Calu3 (cell line): ENCODE measurements around the gene SULT1A3. TPM values are rescaled to one million over a fixed set of nuclear protein-coding genes. Genes with fewer than 3 reads are reported as not detected.
"Not testable (repeated sequence)": the region's sequence is repeated elsewhere in the genome, so short reads cannot be mapped to it uniquely, and the experiment has no call there.

Source experiments
- BruUV-seq: library from RNA; stranded (reverse); fragments of 400-500 nt; replicated peaks from 2 replicates; lab custom pipeline; 2021; lab: Mats Ljungman, UMichigan
- CTCF ChIA-PET: fragments of 300-600 bp; sonication (Branson Sonifier 250); formaldehyde crosslinking; loops from one replicate; lab custom pipeline; 2022; ENCODE audit warnings: antibody characterized with exemption; lab: Charles Lee
- DNase-seq: peaks from one replicate; pipeline ENCODE4 v3.0.0; 2022
- H3K27ac Mint-ChIP-seq: one replicate; pipeline ENCODE4 v1.8.0; 2022; ENCODE audit warnings: mixed read lengths; ENCODE audit not compliant: unreplicated experiment
- H3K27me3 Mint-ChIP-seq: one replicate; pipeline ENCODE4 v1.8.0; 2022; ENCODE audit warnings: mixed read lengths; ENCODE audit not compliant: unreplicated experiment
- H3K36me3 Mint-ChIP-seq: one replicate; pipeline ENCODE4 v1.8.0; 2022; ENCODE audit warnings: mild to moderate bottlenecking, moderate library complexity, mixed read lengths; ENCODE audit not compliant: insufficient read depth, unreplicated experiment
- H3K4me1 Mint-ChIP-seq: one replicate; pipeline ENCODE4 v1.8.0; 2022; ENCODE audit warnings: mild to moderate bottlenecking, low read depth, mixed read lengths; ENCODE audit not compliant: unreplicated experiment
- H3K4me3 Mint-ChIP-seq: one replicate; pipeline ENCODE4 v1.8.0; 2022; ENCODE audit warnings: mild to moderate bottlenecking, low read depth, moderate library complexity, mixed read lengths; ENCODE audit not compliant: unreplicated experiment
- H3K9me3 Mint-ChIP-seq: one replicate; pipeline ENCODE4 v1.8.0; 2022; ENCODE audit warnings: low read depth, mixed read lengths; ENCODE audit not compliant: unreplicated experiment
- CTCF ChIP-seq: fragments of 200-600 bp; IDR thresholded peaks from one replicate; pipeline ENCODE4 v1.8.0; 2022; ENCODE audit warnings: antibody characterized with exemption; ENCODE audit not compliant: unreplicated experiment
- intact Hi-C: fragments of 100-400 bp; cut with micrococcal nuclease; formaldehyde crosslinking; loops from one replicate; pipeline ENCODE4 v1.10.0; 2022; ENCODE audit not compliant: unreplicated experiment
- total RNA-seq: library from RNA; stranded (reverse); gene quantifications from 2 replicates; pipeline ENCODE4 v1.2.3, GENCODE V29; 2022

Gene SULT1A3
- total RNA-seq, 1 experiment from 2014 or later, result 39.5 TPM

- no peaks in the 10 kb centered on the region for H3K9me3 Mint-ChIP-seq
- CTCF ChIA-PET, result no interaction called here
- peaks cover 35% of the 10 kb centered on the region for H3K36me3 Mint-ChIP-seq
- TF ChIP-seq CTCF, result no peak
- intact Hi-C loops, result no loop called here
- no peaks in the 10 kb centered on the region for H3K27me3 Mint-ChIP-seq
- no peak overlapping the region for H3K4me3 Mint-ChIP-seq
- no peak for DNase-seq
- BruUV-seq, result no TSS peak
- peaks cover 13% of the 10 kb centered on the region for H3K4me1 Mint-ChIP-seq
- no peak overlapping the region for H3K27ac Mint-ChIP-seq
Measured at GRCh38 chr16:30186782-30187555, 12.1 kb upstream of the SULT1A3 start.

DNA sequence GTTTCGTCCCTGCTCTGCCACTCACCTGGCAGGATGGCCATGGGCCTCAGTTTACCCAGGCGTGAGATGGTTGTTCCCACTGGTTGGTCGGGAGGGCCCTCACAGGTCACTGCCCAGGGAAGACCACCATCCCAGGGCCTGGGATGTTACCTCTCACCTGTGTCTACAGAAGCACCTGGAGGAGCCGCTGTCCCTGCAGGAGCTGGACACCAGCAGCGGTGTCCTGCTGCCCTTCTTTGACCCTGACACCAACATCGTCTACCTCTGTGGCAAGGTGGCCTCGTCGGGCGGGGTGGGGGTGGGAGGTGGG lies 11.5 kb upstream of the SULT1A3 start:
- no TSS peak for BruUV-seq
- CTCF ChIA-PET, result no interaction called here
- intact Hi-C loops, result no loop called here
- Mint-ChIP-seq H3K27me3 (no peaks in the 10 kb centered on the region), H3K4me1 (peaks cover 13% of the 10 kb centered on the region), H3K36me3 (peaks cover 29% of the 10 kb centered on the region), H3K9me3 (no peaks in the 10 kb centered on the region), H3K27ac (no peak overlapping the region), H3K4me3 (no peak overlapping the region)
- TF ChIP-seq CTCF, result no peak
- no peak for DNase-seq

DNA sequence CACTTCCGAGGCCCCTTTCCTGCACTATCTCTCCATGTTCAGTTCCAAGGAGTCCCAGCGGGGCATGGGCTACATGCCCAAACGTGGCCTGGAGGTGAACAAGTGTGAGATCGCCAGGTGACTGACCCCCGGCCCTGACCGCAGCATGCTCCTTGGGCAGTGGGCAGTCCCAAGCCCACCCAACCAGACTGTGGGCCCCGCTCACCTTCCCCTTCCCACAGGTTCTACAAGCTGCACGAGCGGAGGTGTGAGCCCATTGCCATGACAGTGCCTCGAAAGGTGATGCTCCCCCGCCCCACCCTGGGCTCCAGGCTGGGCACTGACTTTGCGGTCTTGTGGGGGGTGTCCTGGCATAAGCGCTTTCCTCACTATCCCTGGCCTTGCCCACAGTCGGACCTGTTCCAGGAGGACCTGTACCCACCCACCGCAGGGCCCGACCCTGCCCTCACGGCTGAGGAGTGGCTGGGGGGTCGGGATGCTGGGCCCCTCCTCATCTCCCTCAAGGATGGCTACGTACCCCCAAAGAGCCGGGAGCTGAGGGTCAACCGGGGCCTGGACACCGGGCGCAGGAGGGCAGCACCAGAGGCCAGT lies 11.0 kb upstream of the SULT1A3 start:
- no peak overlapping the region for H3K4me3 Mint-ChIP-seq
- CTCF ChIA-PET, result no interaction called here
- H3K27ac Mint-ChIP-seq, result no peak overlapping the region
- peaks cover 13% of the 10 kb centered on the region for H3K4me1 Mint-ChIP-seq
- no peak for DNase-seq
- H3K27me3 Mint-ChIP-seq, result no peaks in the 10 kb centered on the region
- no peaks in the 10 kb centered on the region for H3K9me3 Mint-ChIP-seq
- BruUV-seq, result no TSS peak
- no peak for TF ChIP-seq CTCF
- H3K36me3 Mint-ChIP-seq, result peaks cover 24% of the 10 kb centered on the region
- intact Hi-C loops, result no loop called here

DNA sequence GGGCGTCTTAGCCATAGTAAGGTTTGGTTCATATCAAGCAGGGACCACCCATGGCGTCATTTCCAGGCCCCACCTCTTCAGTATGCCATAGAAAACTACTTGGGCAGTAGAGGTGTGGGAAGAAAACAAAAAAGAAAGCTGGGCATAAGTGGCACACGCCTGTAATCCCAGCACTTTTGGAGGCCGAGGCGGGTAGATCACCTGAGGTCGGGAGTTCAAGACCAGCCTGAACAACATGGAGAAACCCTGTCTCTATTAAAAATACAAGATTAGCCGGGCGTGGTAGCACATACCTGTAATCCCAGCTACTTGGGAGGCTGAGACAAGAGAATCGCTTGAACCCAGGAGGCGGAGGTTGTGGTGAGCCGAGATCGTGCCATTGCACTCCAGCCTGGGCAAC lies 7.9 kb upstream of the SULT1A3 start:
- intact Hi-C loops, H3K4me3 Mint-ChIP-seq, BruUV-seq, H3K27me3 Mint-ChIP-seq, H3K9me3 Mint-ChIP-seq, CTCF ChIA-PET, DNase-seq, H3K27ac Mint-ChIP-seq, H3K4me1 Mint-ChIP-seq, H3K36me3 Mint-ChIP-seq: not testable (repeated sequence)

GRCh38 chr16:30193098-30193497 lies 6.0 kb upstream of the SULT1A3 start:
- BruUV-seq, H3K27me3 Mint-ChIP-seq, CTCF ChIA-PET, intact Hi-C loops, DNase-seq, H3K36me3 Mint-ChIP-seq, H3K9me3 Mint-ChIP-seq, H3K4me3 Mint-ChIP-seq, H3K4me1 Mint-ChIP-seq, H3K27ac Mint-ChIP-seq: not testable (repeated sequence)

DNA sequence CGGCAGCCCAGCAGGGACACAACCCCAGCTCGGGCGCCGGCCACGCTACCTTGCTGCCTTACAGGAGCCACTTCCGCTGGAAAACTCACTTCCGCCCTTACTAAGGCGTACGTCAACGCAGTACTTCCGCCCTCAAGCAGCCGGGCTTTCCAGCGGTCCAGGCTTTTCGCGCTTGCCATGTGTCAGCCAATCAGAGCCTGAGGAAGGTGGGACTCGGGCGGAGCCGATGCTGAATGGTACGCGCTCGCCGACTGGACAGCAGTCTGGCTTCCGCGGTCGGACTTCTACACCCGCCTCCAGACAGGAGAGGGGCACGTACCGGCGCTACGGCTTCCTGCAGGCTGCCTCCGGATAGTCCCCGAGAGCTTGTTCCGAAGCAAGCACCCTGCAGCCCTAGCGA lies 5.4 kb upstream of the SULT1A3 start, which contains the start of the genes BOLA2B and SLX1A:
TSS of gene BOLA2B (minus strand) at position 52 of the 400 bp plus-strand sequence. CDS start 71 bp downstream, outside the sequence.
TSS of gene SLX1A (plus strand) at position 261 of the 400 bp plus-strand sequence. CDS start 210 bp downstream, outside the sequence.
- DNase-seq, H3K4me1 Mint-ChIP-seq, H3K4me3 Mint-ChIP-seq, H3K27ac Mint-ChIP-seq, CTCF ChIA-PET, H3K9me3 Mint-ChIP-seq, BruUV-seq, intact Hi-C loops, H3K36me3 Mint-ChIP-seq, H3K27me3 Mint-ChIP-seq: not testable (repeated sequence)

DNA sequence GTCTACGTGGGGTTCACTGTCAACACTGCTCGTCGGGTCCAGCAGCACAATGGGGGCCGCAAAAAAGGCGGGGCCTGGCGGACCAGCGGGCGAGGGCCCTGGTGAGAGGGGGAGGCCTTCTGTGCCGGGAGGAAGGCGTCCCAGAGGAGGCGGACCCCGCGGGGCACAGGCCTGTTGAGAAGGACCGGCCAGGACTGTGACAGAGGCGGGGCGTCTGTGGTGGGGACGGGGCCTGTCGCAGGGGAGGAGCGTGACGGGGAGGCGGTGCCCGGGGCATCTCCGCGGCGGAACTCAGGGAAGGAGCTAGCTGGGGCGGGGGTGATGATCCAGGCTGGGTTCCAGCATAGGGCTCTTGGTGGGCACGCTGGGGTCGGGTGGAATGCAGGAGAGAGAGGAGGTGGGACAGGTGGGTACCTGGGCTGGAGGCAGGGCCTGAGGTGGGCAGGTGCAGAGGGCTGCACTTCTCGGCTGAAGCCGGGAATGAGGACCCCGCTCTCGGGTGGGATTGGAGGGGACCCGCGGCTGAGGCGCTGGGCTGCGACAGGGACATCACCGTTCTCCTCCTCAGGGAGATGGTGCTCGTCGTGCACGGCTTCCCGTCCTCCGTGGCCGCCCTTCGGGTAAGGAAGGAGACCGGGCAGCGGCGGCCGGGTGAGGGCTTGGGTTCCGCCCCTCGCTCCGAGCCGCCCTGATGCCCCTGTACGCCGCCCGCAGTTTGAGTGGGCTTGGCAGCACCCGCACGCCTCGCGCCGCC lies 4.7 kb upstream of the SULT1A3 start:
- H3K36me3 Mint-ChIP-seq, H3K27ac Mint-ChIP-seq, CTCF ChIA-PET, H3K4me3 Mint-ChIP-seq, DNase-seq, H3K4me1 Mint-ChIP-seq, H3K27me3 Mint-ChIP-seq, H3K9me3 Mint-ChIP-seq, intact Hi-C loops: not testable (repeated sequence)
- BruUV-seq, result TSS peak; percentile 90
